PC-9 (cell line): ENCODE data around the gene RILP.

Experiments
- EZH2 ChIP-seq: fragments of 200-600 bp; sonication (generic); IDR thresholded peaks from 2 replicates; pipeline ENCODE4 v1.8.0; 2017; ENCODE audit warnings: antibody characterized with exemption, low read depth
- TF ChIP-seq, protein P1 (sequence below): fragments of 200-600 bp; sonication (generic); conservative IDR thresholded peaks from 2 replicates; pipeline ENCODE4 v1.6.1; 2017; ENCODE audit warnings: mixed run types, antibody characterized with exemption, mild to moderate bottlenecking, moderate library complexity

GRCh38 chr17:1604831-1605528, 44.7 kb downstream of the RILP start:
- TF ChIP-seq, protein P1, sequence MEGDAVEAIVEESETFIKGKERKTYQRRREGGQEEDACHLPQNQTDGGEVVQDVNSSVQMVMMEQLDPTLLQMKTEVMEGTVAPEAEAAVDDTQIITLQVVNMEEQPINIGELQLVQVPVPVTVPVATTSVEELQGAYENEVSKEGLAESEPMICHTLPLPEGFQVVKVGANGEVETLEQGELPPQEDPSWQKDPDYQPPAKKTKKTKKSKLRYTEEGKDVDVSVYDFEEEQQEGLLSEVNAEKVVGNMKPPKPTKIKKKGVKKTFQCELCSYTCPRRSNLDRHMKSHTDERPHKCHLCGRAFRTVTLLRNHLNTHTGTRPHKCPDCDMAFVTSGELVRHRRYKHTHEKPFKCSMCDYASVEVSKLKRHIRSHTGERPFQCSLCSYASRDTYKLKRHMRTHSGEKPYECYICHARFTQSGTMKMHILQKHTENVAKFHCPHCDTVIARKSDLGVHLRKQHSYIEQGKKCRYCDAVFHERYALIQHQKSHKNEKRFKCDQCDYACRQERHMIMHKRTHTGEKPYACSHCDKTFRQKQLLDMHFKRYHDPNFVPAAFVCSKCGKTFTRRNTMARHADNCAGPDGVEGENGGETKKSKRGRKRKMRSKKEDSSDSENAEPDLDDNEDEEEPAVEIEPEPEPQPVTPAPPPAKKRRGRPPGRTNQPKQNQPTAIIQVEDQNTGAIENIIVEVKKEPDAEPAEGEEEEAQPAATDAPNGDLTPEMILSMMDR = no peak
- TF ChIP-seq EZH2 = no peak
